SK-N-SH treated with all-trans-retinoic acid at 6 μM for 48 hours (cell line): Measurements from ENCODE around the gene ADCY5.
A peak's percentile ranks its signal among the peaks of the same experiment; 100 is the strongest.
"Not testable (repeated sequence)": the region's sequence is repeated elsewhere in the genome, so short reads cannot be mapped to it uniquely, and the experiment has no call there.

Source experiments
- ATAC-seq: fragments of 200-7000 bp; cut with Tn5 transposase; 3 replicates; pipeline ENCODE4 v1.9.1; 2020; ENCODE audit warnings: mild to moderate bottlenecking, moderate library complexity
- ARNTL ChIP-seq: fragments of 450-650 bp; formaldehyde crosslinking; IDR thresholded peaks from 2 replicates; pipeline ENCODE4 v1.5.0; 2020; ENCODE audit warnings: low read depth, mild to moderate bottlenecking, moderate library complexity, borderline replicate concordance
- BACH2 ChIP-seq: fragments of 250-450 bp; sonication (Bioruptor Pico); IDR thresholded peaks from 2 replicates; pipeline ENCODE4 v1.9.0; 2021; ENCODE audit warnings: mild to moderate bottlenecking, borderline replicate concordance
- CREB5 ChIP-seq: fragments of 250-450 bp; sonication (Bioruptor Pico); IDR thresholded peaks from 2 replicates; pipeline ENCODE4 v1.5.1; 2020; ENCODE audit warnings: low read depth, mild to moderate bottlenecking, moderate library complexity
- CSDC2 ChIP-seq: fragments of 250-450 bp; sonication (Bioruptor Pico); IDR thresholded peaks from 2 replicates; pipeline ENCODE4 v1.5.0; 2020; ENCODE audit warnings: mild to moderate bottlenecking, moderate library complexity
- CSRNP3 ChIP-seq: fragments of 250-450 bp; sonication (Bioruptor Pico); IDR thresholded peaks from 2 replicates; pipeline ENCODE4 v1.5.1; 2021; ENCODE audit warnings: mild to moderate bottlenecking, moderate library complexity
- ESRRG ChIP-seq: fragments of 250-450 bp; sonication (Bioruptor Pico); IDR thresholded peaks from 2 replicates; pipeline ENCODE4 v1.6.1; 2021; ENCODE audit warnings: mild to moderate bottlenecking
- GLIS3 ChIP-seq: fragments of 250-450 bp; sonication (Bioruptor Pico); IDR thresholded peaks from 2 replicates; pipeline ENCODE4 v1.5.0; 2020; ENCODE audit warnings: mild to moderate bottlenecking, moderate library complexity
- ISL1 ChIP-seq: fragments of 250-450 bp; sonication (Bioruptor Pico); IDR thresholded peaks from 2 replicates; pipeline ENCODE4 v2.1.2; 2022; ENCODE audit warnings: mild to moderate bottlenecking, moderate library complexity
- OSR1 ChIP-seq: fragments of 250-450 bp; sonication (Bioruptor Pico); IDR thresholded peaks from 2 replicates; pipeline ENCODE4 v1.8.0; 2022; ENCODE audit warnings: moderate library complexity, mild to moderate bottlenecking, inconsistent platforms
- PPARA ChIP-seq: fragments of 250-450 bp; sonication (Bioruptor Pico); IDR thresholded peaks from 2 replicates; pipeline ENCODE4 v1.5.0; 2020; ENCODE audit warnings: mild to moderate bottlenecking, borderline replicate concordance
- RARB ChIP-seq: fragments of 250-450 bp; sonication (Bioruptor Pico); IDR thresholded peaks from 2 replicates; pipeline ENCODE4 v1.8.0; 2021; ENCODE audit warnings: mild to moderate bottlenecking, moderate library complexity
- SNAI2 ChIP-seq: fragments of 250-450 bp; sonication (Bioruptor Pico); IDR thresholded peaks from 2 replicates; pipeline ENCODE4 v1.5.0; 2020; ENCODE audit warnings: mild to moderate bottlenecking, moderate library complexity
- TOX ChIP-seq: fragments of 250-450 bp; sonication (Bioruptor Pico); IDR thresholded peaks from 2 replicates; pipeline ENCODE4 v1.8.0; 2021; ENCODE audit warnings: mild to moderate bottlenecking, moderate library complexity, borderline replicate concordance
- TSHZ2 ChIP-seq: fragments of 250-450 bp; sonication (Bioruptor Pico); IDR thresholded peaks from 2 replicates; pipeline ENCODE4 v1.5.0; 2020; ENCODE audit warnings: mild to moderate bottlenecking, moderate library complexity
- ZC3H10 ChIP-seq: fragments of 250-450 bp; sonication (Bioruptor Pico); IDR thresholded peaks from 2 replicates; pipeline ENCODE4 v1.5.1; 2021; ENCODE audit warnings: mild to moderate bottlenecking, moderate library complexity
- ZFP3 ChIP-seq: fragments of 250-450 bp; sonication (Bioruptor Pico); IDR thresholded peaks from 2 replicates; pipeline ENCODE4 v1.5.0; 2020; ENCODE audit warnings: mild to moderate bottlenecking, moderate library complexity
- ZFP30 ChIP-seq: fragments of 450-650 bp; formaldehyde crosslinking; IDR thresholded peaks from 2 replicates; pipeline ENCODE4 v1.5.0; 2022; ENCODE audit warnings: mild to moderate bottlenecking, moderate library complexity
- ZNF565 ChIP-seq: fragments of 450-650 bp; formaldehyde crosslinking; conservative IDR thresholded peaks from 2 replicates; pipeline ENCODE4 v1.5.0; 2020; ENCODE audit warnings: low read depth, mild to moderate bottlenecking, moderate library complexity
- ZNF70 ChIP-seq: fragments of 450-650 bp; formaldehyde crosslinking; IDR thresholded peaks from 2 replicates; pipeline ENCODE4 v1.5.0; 2020; ENCODE audit warnings: mild to moderate bottlenecking, moderate library complexity
- TF ChIP-seq, protein P1 (sequence below): fragments of 250-450 bp; sonication (Bioruptor Pico); IDR thresholded peaks from 2 replicates; pipeline ENCODE4 v1.8.0; 2020; ENCODE audit warnings: mild to moderate bottlenecking, moderate library complexity, borderline replicate concordance

ADCY5 gene

GRCh38 chr3:123489400-123490004 is 40.6 kb upstream of the ADCY5 start:
- peak; percentile 93 for ATAC-seq
- no peak for TF ChIP-seq TSHZ2
- TF ChIP-seq RARB (CRISPR knock-in tag), result no peak
- no peak for TF ChIP-seq ISL1 (CRISPR knock-in tag)
- no peak for TF ChIP-seq ZC3H10 (CRISPR knock-in tag)
- no peak for TF ChIP-seq SNAI2
- TF ChIP-seq PPARA (CRISPR knock-in tag), result no peak
- no peak for TF ChIP-seq ZFP3
- no peak for TF ChIP-seq ZNF70

- ATAC-seq, result no peak
- no peak for TF ChIP-seq ZC3H10 (CRISPR knock-in tag)
- no peak for TF ChIP-seq ZFP3
- no peak for TF ChIP-seq PPARA (CRISPR knock-in tag)
- no peak for TF ChIP-seq CSDC2
- TF ChIP-seq BACH2 (CRISPR knock-in tag), result no peak
- TF ChIP-seq RARB (CRISPR knock-in tag), result no peak
- TF ChIP-seq CREB5, result no peak
- TF ChIP-seq, protein P1, sequence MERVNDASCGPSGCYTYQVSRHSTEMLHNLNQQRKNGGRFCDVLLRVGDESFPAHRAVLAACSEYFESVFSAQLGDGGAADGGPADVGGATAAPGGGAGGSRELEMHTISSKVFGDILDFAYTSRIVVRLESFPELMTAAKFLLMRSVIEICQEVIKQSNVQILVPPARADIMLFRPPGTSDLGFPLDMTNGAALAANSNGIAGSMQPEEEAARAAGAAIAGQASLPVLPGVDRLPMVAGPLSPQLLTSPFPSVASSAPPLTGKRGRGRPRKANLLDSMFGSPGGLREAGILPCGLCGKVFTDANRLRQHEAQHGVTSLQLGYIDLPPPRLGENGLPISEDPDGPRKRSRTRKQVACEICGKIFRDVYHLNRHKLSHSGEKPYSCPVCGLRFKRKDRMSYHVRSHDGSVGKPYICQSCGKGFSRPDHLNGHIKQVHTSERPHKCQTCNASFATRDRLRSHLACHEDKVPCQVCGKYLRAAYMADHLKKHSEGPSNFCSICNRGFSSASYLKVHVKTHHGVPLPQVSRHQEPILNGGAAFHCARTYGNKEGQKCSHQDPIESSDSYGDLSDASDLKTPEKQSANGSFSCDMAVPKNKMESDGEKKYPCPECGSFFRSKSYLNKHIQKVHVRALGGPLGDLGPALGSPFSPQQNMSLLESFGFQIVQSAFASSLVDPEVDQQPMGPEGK (CRISPR knock-in tag), result no peak
- TF ChIP-seq ZNF70, result no peak
- TF ChIP-seq TSHZ2, result no peak
- TF ChIP-seq ZNF565 (CRISPR knock-in tag), result no peak
- no peak for TF ChIP-seq GLIS3 (CRISPR knock-in tag)
- no peak for TF ChIP-seq ESRRG (CRISPR knock-in tag)
- no peak for TF ChIP-seq ARNTL (CRISPR knock-in tag)
These were observed 39.9 kb upstream of the ADCY5 start for GRCh38 chr3:123488645-123489347.

GRCh38 chr3:123487063-123487462 is 38.2 kb upstream of the ADCY5 start:
- not testable (repeated sequence) for ATAC-seq

DNA sequence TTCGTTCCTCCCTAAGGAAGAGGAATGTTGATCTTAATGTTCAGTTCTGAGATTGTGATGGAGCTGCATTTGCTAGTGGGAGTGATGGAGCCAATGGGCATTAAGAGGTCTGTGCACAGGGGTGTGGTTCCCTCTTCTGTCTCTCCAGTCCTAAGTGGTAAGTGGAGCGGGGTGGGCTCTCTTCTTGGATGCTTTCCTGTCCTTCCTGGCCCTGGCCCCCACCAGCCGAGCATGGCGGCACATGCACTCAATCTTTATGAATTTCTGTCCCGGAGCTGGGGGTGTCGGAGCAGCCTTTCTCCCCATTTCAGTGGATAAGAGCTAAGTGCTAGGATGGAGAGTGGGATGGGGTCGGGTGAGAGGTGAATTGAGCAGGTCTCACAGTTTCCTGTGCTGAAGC is 37.6 kb upstream of the ADCY5 start:
- ATAC-seq, result no peak
- TF ChIP-seq ZFP3 (no peak), TOX (CRISPR knock-in tag) (no peak), CREB5 (no peak), PPARA (CRISPR knock-in tag) (no peak), ZNF70 (no peak), ZFP30 (CRISPR knock-in tag) (no peak), ZNF565 (CRISPR knock-in tag) (no peak), OSR1 (CRISPR knock-in tag) (no peak), CSRNP3 (CRISPR knock-in tag) (no peak), BACH2 (CRISPR knock-in tag) (no peak), ARNTL (CRISPR knock-in tag) (no peak), SNAI2 (no peak), ISL1 (CRISPR knock-in tag) (no peak)
